Esophagus muscularis mucosa (tissue), 3 donors: ENCODE data around the gene CAPG.

Experiments
- POLR2A ChIP-seq: fragments of 450-650 bp; IDR thresholded peaks from one replicate; pipeline ENCODE4 v1.6.1; 2017; ENCODE audit warnings: antibody characterized with exemption, moderate library complexity, mild to moderate bottlenecking, low read depth
- TF ChIP-seq, protein P1 (sequence below), 3 experiments: fragments of 200-600 bp in 2 of 3; fragments of 450-650 bp in 1 of 3; sonication (generic) in 2 of 3; IDR thresholded peaks; one replicate each; pipeline ENCODE4 v1.5.1; 2017 to 2019; ENCODE audit warnings: antibody characterized with exemption in 3 of 3, mild to moderate bottlenecking in 2 of 3, moderate library complexity in 1 of 3

DNA sequence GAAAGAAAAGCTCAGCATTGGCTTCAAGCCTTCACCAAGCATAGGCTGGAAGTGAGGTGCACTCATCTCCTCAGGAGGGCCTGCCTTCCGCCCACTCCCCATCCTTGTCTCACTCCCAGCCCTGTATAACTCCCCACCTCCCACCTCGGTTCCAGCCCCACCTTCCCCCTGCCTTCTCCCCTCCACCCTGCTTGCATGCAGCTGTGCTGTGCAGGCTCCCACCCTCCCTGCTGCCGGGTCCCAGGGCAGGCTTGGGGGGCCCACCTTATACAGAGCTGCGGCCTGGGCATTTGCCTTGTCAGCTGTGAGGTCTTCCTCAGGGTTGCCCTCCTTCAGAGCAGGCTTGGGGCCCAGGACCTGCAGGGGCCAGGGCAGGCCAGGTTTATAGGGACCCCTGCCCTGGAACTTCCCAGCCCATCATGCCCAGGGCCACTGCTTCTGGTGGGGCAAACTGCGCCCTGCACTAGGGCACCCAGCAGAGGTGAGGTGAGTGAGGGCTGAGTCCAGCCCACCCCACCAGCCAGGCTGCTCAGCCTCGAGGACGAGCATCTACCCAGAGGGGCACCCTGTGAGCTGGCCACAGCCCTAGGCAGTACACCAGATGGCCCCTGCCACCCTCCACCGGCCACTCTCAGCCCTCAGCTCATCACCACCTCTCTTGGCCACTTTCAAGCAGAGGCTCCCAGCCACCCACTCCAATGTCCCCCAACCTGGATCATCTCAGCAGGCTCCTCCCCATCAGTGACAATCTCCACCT, 11.6 kb downstream of the CAPG start:
- TF ChIP-seq, protein P1, sequence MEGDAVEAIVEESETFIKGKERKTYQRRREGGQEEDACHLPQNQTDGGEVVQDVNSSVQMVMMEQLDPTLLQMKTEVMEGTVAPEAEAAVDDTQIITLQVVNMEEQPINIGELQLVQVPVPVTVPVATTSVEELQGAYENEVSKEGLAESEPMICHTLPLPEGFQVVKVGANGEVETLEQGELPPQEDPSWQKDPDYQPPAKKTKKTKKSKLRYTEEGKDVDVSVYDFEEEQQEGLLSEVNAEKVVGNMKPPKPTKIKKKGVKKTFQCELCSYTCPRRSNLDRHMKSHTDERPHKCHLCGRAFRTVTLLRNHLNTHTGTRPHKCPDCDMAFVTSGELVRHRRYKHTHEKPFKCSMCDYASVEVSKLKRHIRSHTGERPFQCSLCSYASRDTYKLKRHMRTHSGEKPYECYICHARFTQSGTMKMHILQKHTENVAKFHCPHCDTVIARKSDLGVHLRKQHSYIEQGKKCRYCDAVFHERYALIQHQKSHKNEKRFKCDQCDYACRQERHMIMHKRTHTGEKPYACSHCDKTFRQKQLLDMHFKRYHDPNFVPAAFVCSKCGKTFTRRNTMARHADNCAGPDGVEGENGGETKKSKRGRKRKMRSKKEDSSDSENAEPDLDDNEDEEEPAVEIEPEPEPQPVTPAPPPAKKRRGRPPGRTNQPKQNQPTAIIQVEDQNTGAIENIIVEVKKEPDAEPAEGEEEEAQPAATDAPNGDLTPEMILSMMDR (IDR thresholded peaks at IDR 0.05): no peak
- no peak for TF ChIP-seq POLR2A
